HG02943 (cell line): Measurements from ENCODE around the gene PARD3.

Experiments used
- ATAC-seq: cut with Tn5 transposase; IDR thresholded peaks from one replicate; pipeline ENCODE4 v1.9.1; 2021; ENCODE audit warnings: mild to moderate bottlenecking, low read depth, moderate library complexity; ENCODE audit not compliant: unreplicated experiment

Gene PARD3

DNA sequence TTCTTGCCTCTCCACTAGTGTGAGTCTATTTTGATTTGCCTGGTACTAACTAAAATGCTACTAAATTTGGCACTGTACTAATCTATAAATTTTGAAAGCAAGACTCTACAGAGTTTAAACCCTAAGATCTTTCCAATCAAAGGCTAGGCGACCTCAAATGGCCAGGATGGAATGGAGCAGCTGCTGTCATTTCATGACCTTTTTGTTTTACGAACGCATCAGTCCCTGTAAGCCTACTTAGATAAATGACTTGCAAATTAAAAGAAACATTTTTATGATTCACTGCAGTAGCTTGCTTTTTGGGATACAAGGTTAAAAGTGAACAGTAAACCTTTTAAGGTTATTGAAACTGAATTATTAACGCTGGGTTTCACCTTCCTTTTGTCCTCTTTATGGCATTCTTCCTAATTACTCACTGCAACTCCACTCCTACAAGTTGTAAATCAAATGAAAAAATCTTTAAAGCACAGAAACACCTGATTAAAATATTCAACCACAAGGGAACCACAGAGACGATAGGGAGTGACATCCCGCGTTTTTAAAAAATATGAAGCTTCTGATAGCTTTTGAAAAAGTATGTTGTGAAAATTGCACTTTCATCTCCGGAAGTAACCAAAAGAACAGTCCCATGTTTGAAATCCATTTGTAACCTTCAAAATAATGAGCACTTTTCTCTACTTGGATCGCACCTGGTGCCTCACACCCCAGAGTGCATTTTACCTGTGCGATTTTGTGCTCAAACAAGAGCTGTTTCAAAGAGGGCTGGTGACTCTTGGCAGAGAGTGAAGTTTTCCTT lies 595.1 kb downstream of the PARD3 start:
- no peak for ATAC-seq

GRCh38 chr10:34217524-34217923 lies 597.6 kb downstream of the PARD3 start:
- ATAC-seq, result no peak

GRCh38 chr10:34216348-34216945 lies 598.6 kb downstream of the PARD3 start:
- no peak for ATAC-seq

GRCh38 chr10:34213805-34214197 lies 601.3 kb downstream of the PARD3 start:
- no peak for ATAC-seq

GRCh38 chr10:34213193-34213804 lies 601.8 kb downstream of the PARD3 start:
- no peak for ATAC-seq

DNA sequence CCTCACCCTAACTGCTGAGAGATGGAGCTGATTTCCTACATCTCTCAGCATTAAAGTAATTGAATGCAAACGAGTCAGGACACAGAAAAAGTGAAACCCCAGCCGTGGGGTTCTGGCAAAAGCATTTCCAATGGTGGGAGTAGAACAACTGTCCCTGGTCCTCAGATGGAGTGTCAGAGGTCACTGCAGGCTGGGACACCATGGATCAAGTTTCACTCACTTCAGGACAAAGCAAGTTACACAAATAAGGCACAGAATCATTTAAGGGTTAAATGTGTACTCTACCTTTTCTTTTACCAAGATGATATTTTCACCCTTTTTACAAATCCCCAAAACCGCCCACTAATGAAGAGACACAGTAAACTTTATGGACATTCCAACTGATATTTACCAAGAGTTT lies 607.8 kb downstream of the PARD3 start:
- ATAC-seq, result no peak

DNA sequence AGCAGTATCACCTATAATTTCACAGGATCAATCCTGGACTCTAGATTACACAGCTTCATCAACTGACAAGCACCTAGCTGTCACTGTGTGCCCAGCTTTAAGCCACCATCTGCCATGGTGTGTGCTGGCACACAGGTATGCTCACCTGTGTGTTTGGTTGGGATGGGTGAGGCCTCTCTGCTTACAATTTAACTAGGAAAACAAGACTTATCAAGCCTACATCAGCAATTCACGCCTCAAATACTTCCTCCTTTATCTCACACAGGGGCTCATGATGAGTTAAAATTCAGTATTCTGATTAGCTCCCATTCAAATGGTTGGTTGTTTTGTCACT lies 608.2 kb downstream of the PARD3 start:
- no peak for ATAC-seq

DNA sequence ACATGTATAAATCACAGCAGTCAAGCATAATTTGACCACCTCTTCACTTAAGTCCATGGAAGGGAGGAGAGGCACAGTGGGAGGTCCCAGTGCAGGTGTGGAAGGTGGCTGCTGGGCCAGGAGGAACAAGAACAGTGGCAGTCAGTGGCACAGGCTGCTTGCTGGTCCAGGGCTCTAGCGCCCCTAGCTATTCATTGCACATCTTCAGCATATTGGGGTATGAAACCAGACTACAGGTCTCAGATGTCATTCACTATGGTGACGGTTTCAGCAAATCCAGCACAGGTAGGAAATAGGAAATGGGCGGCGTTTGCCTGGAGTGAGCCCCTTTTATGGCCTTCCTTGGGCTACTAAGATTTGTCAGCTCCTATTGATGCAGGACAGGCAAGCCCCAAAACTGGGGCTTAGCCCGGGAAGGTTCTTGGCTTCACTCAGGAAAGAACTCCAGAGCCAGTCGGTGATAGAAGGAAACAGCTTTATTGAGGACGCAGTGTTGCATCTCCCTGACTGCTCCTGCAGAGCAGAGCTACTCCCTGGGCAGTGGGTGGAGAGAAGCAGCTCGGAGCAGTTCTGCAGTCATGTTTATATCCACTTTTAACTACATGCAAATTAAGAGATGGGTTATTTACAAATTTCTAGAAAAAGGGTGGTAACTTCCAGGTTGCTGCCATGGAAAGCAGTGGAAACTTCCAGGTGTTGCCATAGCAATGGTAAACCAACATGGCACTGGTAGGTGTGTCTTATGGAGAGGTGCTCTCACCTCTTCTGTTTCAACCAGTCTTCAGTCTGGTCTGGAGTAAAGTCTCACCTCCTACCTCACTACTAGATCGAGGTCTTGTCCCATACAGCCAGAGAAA lies 608.8 kb downstream of the PARD3 start:
- no peak for ATAC-seq

DNA sequence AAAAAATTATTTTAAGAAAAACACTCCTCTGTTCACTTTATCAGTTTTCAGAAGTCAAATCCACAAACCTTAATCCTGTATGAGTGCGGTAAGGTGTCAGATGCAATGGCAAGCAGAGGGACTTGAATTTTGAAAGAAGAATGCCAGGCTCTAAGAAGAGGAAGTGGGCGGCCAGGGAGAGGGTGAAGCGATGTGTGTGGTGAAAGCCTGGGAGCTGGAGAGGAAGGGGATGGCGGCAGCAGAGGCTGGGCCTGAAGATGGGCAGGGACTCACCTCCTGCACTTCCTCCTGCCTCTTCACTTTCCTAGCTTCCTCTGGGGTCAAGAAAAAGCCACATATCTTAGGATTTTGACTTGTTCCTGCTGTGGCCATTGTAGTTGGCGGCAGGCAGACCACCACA lies 609.6 kb downstream of the PARD3 start:
- ATAC-seq, result no peak

DNA sequence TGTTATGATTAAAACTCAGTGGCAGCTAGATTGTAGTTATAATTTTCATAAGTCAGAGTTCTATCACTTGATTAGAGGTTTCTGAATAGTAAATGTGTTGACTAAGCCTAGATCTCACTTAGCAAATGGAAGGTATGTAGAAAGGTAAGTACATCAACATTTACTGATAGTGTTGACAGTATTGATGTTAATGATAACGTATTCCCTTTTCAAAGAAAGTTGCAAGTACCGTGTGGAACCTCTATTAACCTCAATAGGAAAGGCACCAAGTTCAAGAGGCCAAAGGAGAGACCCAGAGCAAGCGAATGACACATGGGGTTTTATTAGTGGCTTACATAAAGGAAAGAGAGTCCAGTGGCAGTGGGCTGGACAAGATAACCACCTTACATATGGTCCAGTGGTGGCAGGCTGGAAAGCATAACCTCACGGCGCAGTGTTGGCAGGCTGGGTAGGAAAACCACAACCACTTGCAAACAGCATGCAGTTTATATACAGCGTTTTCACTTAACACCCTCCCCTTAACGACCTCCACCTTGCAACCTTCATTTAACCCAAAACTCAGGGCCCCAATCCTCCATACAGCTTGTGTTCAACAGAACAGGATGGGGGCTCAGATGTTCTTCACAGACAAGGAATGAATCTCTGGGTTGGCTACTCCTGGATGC lies 611.0 kb downstream of the PARD3 start:
- no peak for ATAC-seq

DNA sequence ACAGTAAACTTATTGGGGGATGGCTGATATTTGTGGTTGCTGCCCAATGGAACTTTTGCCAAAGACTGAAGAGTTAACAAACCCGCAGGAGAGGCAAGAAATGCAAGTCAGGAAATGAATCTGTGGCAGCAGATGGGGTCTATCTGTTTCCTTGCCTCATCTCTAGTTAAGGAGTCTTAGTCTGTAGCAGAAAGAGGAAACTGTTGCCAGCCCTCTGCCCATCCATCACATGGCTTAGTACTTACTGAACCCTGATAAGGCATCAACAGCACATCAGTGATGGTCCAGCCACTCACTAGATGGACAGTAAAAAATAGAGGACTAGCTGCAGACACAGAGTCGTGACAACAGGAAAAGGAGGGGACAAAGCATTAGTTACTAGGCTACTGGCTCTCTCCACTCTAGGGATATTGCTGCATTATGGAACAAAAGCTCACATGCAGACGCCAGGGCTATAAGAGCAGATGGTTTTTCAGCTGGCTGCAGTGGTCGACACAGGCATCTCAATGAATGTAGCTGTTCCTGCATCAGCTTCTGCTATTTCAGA lies 614.7 kb downstream of the PARD3 start:
- ATAC-seq, result no peak

DNA sequence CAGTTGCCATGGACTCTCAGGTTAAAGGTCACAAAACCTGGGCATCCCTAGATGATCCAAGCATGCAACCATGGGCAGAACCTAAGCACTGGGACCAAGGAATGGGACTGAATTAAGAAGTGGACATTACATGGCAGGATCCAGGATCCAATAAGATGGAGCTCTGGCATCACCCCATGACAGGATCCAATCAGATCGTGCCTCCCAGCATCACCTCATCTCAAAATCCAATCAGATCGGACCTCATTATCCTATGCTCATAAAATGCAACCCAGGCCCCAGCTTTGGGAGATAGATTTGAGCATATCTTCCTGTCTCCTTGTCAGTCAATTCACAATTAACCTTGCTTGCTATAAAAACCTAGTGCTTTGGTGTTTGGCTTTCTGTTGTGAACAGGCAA lies 616.1 kb downstream of the PARD3 start:
- no peak for ATAC-seq

GRCh38 chr10:34196058-34196433 lies 619.0 kb downstream of the PARD3 start:
- ATAC-seq, result no peak

- ATAC-seq, result no peak
Measured at GRCh38 chr10:34195364-34196057, 619.6 kb downstream of the PARD3 start.

- no peak for ATAC-seq
Measured at GRCh38 chr10:34193931-34194626, 621.0 kb downstream of the PARD3 start.

DNA sequence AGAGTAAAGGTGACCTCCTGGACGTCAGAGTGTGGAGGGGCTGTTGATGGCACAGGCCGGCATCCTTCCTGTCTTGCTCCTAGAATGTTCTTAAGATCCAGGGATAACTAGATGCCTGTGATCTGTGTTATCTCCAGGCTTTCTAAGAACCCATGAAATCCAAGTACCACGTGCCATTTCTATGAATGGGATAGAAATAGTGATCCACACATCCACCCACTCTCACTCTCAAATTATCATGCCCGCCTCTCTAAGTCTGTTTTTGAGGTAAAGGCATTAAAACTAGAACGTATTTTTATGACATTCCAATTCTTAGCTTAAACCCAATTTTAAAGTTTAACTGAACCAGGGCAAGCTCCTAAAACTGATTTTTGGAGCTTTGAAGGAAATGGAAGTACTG lies 622.5 kb downstream of the PARD3 start:
- no peak for ATAC-seq

GRCh38 chr10:34191406-34191805 lies 623.7 kb downstream of the PARD3 start:
- no peak for ATAC-seq

- ATAC-seq, result no peak
Measured at GRCh38 chr10:34190580-34190979, 624.5 kb downstream of the PARD3 start.

- no peak for ATAC-seq
Measured at GRCh38 chr10:34189830-34190229, 625.3 kb downstream of the PARD3 start.
